C1 segment of cervical spinal cord (tissue), 14 donors: ENCODE measurements around the gene TUT1.
"Not testable (repeated sequence)": the region's sequence is repeated elsewhere in the genome, so short reads cannot be mapped to it uniquely, and the experiment has no call there.

ENCODE experiments used
- DNase-seq, 14 donors: peaks; one replicate each; lab custom pipeline; 2025; lab: John Stamatoyannopoulos, UW

The TUT1 gene, protein sequence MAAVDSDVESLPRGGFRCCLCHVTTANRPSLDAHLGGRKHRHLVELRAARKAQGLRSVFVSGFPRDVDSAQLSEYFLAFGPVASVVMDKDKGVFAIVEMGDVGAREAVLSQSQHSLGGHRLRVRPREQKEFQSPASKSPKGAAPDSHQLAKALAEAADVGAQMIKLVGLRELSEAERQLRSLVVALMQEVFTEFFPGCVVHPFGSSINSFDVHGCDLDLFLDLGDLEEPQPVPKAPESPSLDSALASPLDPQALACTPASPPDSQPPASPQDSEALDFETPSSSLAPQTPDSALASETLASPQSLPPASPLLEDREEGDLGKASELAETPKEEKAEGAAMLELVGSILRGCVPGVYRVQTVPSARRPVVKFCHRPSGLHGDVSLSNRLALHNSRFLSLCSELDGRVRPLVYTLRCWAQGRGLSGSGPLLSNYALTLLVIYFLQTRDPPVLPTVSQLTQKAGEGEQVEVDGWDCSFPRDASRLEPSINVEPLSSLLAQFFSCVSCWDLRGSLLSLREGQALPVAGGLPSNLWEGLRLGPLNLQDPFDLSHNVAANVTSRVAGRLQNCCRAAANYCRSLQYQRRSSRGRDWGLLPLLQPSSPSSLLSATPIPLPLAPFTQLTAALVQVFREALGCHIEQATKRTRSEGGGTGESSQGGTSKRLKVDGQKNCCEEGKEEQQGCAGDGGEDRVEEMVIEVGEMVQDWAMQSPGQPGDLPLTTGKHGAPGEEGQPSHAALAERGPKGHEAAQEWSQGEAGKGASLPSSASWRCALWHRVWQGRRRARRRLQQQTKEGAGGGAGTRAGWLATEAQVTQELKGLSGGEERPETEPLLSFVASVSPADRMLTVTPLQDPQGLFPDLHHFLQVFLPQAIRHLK

DNA sequence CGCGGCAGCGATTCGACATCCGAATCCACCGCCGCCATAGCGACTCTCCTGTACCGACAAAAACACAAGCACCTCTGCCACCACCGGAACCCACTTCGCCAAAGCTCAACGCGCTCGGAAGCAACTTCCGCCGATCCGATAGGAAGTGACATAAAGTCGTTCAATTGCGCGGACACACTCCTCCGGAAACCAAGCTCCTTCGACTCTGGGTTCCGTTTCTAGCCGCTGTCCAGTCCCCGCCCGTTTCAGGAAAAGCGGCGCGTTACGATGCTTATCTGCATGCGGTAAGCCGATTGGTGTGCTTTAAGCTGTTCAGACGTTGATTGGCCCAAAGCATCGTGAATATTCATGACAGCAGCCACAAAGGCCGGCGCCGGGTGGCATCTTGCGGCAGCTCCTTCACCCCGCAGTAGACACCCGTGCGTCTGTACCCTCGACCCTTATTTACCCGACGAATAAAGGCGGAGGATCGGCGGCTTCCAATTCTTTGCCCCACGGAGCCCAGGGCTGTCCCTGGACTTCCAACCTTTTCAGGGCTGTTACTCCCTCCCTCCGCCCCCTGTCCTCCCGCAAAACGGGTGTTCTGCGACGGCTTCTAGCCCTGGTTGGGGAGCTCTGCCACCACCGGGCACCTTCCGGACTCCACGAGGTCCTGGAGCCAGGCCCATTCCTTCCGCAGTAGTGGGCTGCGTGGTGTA, at the start of gene TUT1:
Gene TUT1, minus strand, starts transcription at position 76 of the 698 bp plus-strand sequence. Its CDS starts 38 bp downstream, at position 38.
- DNase-seq: peak; percentile 71 to 99 (median 96)

DNA sequence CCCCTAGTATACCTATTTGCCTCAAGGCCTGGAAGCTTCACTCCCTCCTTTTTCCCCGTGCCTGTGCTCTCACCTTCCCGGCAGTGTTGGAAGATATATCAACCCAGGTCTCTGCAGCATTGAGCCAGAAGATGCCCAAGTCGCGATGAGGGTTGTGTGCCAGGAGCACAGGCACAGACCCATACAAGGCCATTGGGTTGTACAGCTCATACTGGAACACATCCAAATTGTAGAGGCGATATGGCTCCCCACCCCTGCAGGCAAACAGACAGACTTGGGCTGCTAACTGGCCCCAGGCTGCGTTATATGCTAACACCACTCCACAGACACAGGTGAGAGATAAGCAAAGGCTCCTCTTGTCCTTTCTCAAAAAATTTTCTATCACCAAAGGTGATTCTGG, 41.2 kb upstream of the TUT1 start:
- DNase-seq: no peak

DNA sequence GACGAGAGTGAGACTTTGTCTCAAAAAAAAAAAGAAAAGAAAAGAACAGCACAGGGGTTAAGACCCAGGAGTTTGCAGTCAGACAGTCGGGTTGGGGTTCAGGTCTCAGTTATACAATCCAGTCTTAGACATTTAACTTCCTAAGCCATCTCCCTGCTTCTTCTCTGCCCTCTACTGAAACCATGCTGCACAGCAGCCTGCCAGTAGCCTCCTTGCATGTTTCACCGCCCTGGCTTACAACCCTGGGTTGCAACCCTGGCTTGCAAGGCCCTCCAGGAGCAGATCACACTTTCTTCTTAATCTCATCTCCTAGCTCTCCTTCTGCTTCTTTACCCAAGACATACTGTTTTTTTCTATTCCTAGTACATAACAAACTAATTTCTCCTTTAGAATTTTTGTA, 36.4 kb upstream of the TUT1 start:
- no peak for DNase-seq

DNA sequence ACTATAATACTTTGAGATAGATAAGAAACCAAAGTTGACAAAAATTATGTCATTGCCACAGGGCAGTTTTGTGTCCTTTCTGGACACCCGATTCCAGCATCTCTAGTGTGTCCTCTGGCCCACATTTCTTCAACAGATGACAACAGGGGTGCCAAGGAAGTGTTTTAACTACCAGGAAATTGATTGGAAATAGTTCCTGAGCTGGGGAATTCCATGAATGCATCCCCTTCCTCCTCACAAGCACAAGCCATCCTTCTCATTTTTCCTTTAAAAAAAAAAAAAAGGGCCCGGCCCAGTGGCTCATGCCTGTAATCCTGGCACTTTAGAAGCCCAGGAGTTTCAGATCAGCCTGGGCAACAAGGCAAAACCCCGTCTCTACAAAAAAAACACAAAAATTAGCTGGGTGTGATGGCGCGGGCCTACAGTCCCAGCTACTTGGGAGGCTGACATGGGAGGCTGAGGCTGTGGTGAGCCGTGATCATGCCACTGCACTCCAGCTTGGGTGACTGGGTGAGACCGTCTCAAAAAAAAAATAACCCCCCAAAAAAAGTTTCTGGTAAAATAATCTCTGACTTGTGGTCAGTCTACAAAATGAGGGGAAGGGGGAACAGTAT, 31.3 kb upstream of the TUT1 start:
- DNase-seq: no peak

DNA sequence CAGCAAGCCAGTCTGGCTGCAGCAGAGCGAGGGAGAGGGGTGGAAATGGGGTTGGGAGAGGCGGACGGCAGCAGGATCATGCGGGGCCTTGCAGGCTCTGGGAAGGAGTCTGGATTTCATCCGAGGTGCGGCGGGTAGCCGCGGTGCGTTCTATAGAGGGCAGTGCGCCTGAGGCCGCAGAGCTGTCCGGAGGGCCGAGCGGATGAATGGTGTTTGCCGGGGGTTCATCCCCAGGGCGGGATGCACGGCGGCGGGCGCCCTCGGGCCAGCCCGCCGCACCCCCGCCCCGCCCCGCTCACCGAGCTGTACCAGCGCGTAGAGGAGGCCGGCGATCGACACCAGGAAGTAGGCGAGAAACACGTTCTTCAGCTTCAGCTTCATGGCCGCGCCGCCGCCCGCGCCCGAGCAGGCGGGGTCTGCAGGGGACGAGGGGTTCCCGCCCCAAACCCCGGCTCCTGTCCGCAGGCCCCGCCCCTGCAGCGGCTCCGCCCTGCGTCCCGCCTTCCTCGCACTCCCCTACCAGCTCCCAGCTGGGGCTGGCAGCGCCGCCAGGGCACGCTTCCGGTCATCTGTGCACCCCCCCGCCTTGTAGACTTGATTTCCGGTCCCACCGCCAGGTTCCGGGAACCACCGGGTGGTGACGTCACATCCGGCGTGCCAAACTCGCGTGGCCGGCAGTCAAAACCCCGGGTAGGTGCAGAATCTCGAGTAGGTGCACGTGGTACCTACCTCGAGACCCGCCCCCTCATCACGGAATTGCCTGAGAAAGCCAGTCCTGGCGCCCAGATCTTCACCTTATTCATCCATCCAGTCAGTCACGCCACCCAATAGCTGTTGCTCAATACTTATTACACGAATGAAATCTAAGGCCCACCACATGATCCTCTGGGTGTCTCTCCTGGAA, 30.5 kb upstream of the TUT1 start, which contains the start of gene B3GAT3:
Gene B3GAT3, minus strand, starts transcription at position 420 of the 904 bp plus-strand sequence. Its CDS starts 39 bp downstream, at position 381.
- peak; percentile 84 to 99 (median 96) for DNase-seq

DNA sequence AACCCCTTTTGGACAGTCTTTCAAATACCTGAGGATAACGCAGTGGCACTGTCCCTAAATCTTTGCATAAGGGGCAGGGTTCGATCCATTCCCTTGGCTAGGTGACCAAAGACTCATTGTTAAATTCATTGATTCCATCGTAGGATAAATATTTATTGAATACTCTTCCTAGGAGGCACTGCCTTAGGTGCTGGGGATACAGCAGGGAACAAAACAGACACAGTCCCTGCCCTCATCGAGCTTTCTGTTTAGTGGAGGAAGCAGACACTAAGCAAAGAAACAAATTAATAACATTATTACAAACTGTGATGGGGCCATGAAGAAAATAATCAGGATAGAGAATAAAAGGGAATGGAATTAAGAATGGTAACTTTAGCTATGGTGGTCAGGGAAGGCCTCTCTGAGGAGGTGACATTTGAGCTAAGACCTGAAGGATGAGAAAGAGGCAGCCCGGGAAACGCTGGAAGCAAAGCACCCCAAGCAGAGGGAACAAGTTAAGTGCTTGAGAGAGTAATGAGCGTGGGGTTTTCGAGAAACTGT, 29.8 kb upstream of the TUT1 start:
- DNase-seq: no peak

DNA sequence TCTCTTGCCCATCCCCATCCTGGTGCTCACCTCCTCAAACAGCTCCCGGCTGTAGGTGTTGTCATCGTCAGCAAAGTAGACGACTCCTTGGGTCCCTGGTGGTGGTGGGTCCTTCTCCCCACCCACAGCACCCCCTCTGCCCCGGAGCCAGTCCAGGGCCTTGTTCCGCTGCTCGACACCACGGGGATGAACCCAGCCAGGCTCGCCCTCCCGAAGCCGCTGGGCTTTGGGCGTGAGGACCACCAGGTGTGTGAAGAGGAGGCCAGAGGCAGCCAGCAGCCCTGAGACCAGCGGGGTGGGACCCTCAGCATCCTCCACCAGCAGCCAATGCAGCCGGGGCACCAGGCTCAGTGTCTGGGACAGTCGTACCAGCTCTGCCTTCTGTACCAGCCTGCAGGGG, 25.6 kb upstream of the TUT1 start:
- DNase-seq: not testable (repeated sequence)

DNA sequence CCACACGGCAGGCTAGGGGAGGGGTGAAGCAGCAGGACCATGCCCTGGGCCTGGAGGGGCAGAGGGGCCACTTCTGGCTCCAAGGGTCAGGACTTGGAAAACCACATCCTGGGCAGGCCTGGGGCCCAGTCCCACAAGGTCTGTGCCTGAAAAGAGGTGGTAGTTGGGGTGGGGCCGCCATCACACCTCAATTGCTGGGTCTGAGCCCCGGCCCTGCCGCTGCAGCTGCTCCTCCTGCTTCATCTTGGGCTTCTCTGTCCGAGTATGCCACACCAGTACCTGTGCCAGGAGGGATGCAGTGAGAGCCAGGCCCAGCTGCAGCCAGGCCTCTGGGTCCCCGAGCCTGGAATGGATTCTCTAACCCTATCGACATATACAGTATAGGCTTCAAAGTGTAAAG, 24.2 kb upstream of the TUT1 start:
- peak in 1 of 14 donors; percentile 36 for DNase-seq

DNA sequence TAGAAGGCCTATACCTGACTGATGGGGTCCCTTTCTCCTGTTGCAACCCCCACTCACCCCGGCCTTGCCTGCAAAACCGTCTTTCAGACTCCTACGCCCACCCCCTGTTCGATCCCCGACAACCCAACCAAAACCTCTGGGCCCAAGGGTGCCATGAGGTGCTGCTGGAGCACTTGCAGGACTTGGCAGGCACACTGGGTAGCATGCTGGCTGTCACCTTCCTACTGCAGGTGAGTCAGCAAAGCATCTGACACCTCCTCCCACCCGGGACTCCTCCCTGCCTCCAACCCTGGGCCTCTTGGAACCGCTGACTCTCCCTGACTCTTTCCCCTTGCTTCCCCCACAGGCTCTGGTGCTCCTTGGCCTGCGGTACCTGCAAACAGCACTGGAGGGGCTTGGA, 23.0 kb upstream of the TUT1 start:
- no peak for DNase-seq

DNA sequence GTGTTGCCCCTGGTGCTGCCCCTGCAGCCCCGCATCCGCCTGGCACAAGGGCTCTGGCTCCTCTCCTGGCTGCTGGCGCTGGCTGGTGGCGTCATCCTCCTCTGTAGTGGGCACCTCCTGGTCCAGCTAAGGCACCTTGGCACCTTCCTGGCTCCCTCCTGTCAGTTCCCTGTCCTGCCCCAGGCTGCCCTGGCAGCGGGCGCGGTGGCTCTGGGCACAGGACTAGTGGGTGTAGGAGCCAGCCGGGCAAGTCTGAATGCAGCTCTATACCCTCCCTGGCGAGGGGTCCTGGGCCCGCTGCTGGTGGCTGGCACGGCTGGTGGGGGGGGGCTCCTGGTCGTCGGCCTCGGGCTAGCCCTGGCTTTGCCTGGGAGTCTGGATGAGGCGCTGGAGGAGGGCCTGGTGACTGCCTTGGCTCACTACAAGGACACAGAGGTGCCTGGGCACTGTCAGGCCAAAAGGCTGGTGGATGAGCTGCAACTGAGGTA, 22.0 kb upstream of the TUT1 start:
- peak in 6 of 14 donors; percentile 40 to 78 (median 60) for DNase-seq

DNA sequence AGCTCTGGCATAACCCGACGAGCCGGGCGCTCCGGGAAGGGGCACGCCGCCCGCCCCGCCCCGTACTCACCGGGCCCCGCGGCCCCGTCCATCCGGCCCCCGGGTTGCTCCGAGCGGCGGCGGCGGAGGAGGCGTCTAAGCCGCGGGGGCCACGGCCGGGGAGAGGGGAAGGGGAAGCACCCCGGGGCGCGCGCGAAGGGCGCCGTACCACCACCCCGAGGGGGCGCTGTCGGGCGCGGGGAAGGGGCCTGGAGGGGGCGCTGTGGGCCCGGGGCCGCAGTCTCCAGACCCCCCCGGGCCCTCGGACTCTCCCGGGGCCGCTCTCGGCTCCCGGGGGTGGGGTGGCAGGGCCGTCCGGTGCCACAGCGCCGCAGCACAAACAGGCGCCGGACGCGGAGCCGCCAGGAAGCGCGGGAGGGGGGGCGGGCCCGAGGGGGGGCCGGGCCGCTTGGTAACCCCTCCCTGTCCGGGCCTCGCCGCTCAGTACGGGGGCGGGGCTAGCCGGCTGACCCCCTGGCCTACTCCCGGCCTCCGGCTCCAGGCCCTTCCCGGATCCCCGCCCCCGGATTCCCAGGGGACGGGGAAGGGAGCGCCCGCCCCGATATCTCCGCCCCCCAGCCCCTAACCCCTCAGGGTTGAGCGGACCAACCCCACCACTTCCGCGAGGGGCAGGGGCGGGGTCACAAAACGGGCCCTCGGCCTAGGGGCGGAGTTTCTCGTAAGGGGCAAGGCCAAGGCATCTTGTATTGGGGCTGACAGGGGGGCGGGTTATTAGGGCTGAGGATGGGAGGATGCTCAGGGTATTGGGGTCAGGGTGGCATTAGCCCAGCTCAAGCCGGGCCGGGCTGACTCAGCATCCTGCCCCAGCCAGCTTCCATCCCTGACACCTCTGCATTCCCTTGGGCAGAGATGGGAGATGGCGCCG, 21.3 kb upstream of the TUT1 start, which contains the start of the genes EML3 and ROM1:
Gene EML3, minus strand, starts transcription at position 410 of the 925 bp plus-strand sequence. Its CDS starts 318 bp downstream, at position 92.
Gene ROM1, plus strand, starts transcription at position 892 of the 925 bp plus-strand sequence. Its CDS starts 25 bp downstream, at position 917.
- peak in 13 of 14 donors; percentile 80 to 97 (median 88) for DNase-seq

DNA sequence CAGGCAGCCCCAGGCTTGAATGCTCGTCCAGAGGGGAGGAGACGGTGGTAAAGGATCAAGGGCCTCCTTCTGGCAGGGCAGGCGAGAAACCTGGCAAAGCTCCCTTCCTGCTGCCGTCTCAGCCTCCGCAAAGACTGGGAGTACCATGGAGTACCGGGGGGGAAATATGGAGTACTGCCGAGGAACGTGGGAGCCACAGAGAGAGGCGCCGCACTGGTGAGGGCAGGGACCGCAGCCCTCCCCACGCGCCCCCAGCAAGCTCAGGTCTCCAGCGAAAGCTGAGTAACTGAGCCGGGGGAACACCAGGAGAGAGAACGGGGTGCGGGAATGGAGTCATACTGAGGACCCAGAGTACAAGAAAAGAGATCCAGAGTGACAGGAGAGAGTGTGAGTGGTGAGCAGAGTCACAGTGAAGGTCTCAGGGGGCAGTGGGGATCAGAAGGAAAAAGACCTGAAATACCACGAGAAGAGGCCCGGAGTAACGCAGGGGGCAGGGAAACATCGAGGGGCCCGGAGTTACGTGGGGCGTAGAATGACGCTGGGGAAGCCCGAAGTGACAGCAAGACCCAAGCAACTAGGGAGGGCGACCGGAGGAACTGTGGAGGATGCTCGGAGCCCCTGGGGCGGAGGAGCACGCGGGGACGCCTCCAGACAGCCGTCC, 20.5 kb upstream of the TUT1 start:
- peak in 6 of 14 donors; percentile 35 to 59 (median 52) for DNase-seq

DNA sequence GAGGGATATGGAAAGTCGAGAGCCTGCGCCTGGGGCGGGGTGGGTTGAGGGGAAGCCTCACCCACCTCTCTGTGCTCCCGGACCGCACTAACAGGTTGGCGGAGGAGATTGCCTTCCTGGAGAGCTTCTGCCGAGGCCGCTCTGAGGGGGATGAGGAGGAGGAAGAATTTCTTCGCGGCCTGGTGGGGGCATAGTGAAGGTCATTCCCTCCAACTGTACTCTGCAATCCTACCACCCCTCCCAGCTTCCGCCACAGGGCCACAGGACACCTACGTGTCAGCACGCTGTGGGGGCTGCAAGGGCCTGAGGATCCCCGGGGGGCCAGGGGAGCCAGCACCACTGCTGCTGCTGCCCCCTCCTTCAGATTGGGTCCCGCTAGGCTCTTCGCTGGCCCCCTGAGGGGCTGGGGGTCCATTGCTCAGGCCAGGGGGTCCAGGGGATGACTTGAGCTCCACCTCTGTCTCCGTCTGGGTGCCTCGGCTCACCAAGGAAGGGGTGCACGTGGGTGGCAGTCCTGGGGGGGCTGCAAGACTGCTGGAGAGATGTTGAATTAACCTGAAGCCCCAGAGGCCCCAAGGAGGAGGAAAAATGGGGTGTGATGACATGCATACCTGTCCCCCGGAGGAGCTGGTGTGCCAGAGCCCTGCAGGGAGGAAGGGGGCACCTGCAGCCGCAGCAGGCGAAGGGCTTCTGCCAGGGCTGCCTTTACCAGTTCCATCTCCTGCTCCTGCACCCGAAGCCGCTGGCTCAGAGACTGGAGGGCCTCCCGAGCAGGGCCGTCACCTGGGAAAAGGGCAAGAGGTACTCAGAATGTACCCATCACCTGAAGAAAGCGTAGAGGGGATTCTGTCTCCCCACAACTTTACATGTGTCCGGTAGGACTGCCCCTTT, 19.7 kb upstream of the TUT1 start:
- peak in 1 of 14 donors; percentile 41 for DNase-seq

DNA sequence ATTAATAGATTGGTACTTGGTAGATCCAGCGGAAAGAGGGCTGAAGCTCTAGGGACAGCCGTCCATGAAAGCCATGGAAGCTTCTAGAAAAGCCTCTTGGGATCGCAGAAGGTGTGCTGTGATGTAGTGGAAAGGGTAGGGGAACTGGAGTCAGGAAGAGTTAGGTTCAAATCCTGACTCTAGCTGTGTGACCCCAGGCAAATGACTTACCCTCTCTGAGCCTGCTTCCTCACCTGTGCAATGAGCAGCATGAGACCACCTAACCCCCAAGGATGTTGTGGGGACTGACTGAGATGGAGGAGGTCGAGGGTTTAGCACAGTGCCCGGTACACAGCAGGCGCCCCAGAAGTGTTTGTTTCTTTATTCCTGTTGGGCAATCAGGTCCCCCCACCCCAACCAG, 19.1 kb upstream of the TUT1 start:
- DNase-seq: no peak

DNA sequence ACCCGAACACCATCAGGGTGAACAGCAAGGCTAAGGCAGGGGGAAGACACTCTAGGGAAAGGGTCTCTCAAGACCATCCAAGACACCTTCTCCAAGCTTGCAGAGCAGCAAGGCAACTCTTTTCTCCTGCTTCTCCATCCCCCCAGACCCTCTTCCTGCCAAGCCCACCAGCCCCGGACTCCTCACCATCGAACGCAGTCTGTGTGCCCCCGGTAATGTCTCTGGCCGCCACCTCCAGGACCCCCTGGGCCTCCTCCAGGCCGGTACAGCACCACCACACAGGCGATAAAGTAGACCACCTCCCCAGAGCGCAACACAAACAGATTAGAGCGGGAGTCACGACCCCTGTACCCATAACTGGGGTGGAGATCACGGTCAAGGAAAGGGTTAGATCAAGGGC, 17.5 kb upstream of the TUT1 start:
- DNase-seq: no peak

DNA sequence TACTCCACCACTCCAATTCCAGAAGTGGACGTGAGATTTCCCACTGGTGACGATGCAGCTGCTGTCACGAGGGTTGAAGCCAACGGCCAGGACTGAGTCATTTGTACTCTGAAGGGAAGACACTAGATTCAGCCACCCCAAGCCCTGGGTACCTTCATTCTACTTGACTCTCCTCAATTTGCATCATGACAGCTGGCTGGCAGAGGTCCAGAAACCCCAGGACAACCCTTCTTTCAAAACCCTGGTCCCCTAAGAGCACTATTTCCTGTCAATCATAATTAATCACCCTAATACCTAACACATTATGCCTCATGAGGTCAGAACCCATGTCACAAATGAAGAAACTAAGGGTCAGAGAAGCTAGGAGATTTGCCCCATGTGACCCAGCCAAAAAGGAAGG, 16.4 kb upstream of the TUT1 start:
- DNase-seq: no peak

DNA sequence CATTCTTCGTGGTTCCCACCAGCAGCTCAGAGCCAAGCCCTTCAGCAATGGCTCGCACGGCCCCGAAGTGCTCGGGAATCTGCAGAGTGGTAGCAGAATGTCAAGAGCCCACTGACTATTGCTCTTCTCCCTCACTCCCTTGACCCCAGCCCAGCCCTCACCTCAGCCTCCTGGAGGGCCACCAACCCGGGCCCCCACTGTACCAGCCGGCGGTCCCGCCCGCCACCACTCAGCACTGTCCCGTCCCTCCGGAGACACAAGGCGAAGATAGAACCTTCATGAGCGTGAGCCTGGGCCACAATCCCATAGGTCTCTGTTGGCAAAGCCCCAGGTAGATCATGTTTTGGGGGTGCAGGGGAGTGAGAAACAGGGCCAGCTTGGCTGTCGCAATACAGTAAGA, 14.6 kb upstream of the TUT1 start:
- DNase-seq: no peak
